BJ (cell line): ENCODE data around the gene CRISP1. TPM values are rescaled to one million over a fixed set of nuclear protein-coding genes. Genes with fewer than 3 reads are reported as not detected.

ENCODE experiments used
- CTCF ChIA-PET: fragments of 350-600 bp; formaldehyde crosslinking; extraction: SDS; loops from one replicate; lab custom pipeline; 2021; ENCODE audit warnings: antibody characterized with exemption, inconsistent platforms; lab: Yijun Ruan, JAX
- POLR2A ChIA-PET: fragments of 300-600 bp; sonication (Branson Sonifier 250); formaldehyde crosslinking; extraction: SDS; loops from one replicate; lab custom pipeline; 2021; ENCODE audit warnings: antibody characterized with exemption; lab: Charles Lee
- DNase-seq: peaks from one replicate; pipeline ENCODE4 v3.0.0-alpha.2; 2011; ENCODE audit warnings: low read depth
- H3K27me3 ChIP-seq: 2 replicates; pipeline ENCODE4 v1.6.0; 2011; ENCODE audit warnings: low read length; ENCODE audit not compliant: control insufficient read depth, insufficient read depth
- H3K36me3 ChIP-seq: 2 replicates; pipeline ENCODE4 v1.5.1; 2011; ENCODE audit warnings: low read length; ENCODE audit not compliant: control insufficient read depth, insufficient read depth
- H3K4me3 ChIP-seq: 2 replicates; pipeline ENCODE4 v1.5.1; 2011; ENCODE audit warnings: low read depth, mild to moderate bottlenecking, control low read depth, low read length
- CTCF ChIP-seq: IDR thresholded peaks from 2 replicates; pipeline ENCODE4 v1.5.1; 2011; ENCODE audit warnings: low read depth, mild to moderate bottlenecking, control low read depth, inconsistent platforms, low read length, moderate library complexity; ENCODE audit not compliant: insufficient read depth
- polyA plus RNA-seq: library from polyadenylated mRNA; depleted of rRNA; stranded (reverse); fragments of >200 nt; gene quantifications from 2 replicates; pipeline ENCODE4 v1.2.3, GENCODE V29; 2011

CRISP1 gene
- polyA plus RNA-seq, 1 experiment, result not detected

DNA sequence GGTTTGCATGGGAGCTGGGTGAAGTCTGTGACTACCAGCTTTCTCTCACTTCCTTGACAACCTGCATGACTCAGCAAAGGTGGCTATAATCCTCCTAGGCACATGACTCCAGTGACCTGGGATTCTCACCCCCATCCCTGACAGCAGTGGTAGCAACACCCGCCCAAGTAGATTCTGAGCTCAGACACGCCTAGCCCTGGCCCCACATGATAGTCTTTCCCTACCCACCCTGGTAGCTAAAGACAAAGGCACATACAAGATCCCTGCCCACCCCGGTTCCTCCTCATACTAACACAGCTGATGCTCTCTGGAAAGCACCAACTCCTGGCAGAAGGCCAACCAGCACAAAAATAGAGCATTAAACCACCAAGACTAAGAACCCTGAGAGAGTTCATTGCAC lies 25.9 kb upstream of the CRISP1 start:
- DNase-seq, result no peak
- CTCF ChIA-PET, result no interaction called here
- TF ChIP-seq CTCF, result no peak
- H3K36me3 ChIP-seq, result no peaks in the 10 kb centered on the region
- no peak overlapping the region for H3K4me3 ChIP-seq
- POLR2A ChIA-PET, result no interaction called here
- H3K27me3 ChIP-seq, result no peaks in the 10 kb centered on the region

- TF ChIP-seq CTCF, result no peak
- ChIA-PET CTCF (no interaction called here), POLR2A (no interaction called here)
- H3K27me3 ChIP-seq, result no peaks in the 10 kb centered on the region
- no peak overlapping the region for H3K4me3 ChIP-seq
- no peaks in the 10 kb centered on the region for H3K36me3 ChIP-seq
- DNase-seq, result no peak
These were observed 24.7 kb upstream of the CRISP1 start for GRCh38 chr6:49890988-49891387.

DNA sequence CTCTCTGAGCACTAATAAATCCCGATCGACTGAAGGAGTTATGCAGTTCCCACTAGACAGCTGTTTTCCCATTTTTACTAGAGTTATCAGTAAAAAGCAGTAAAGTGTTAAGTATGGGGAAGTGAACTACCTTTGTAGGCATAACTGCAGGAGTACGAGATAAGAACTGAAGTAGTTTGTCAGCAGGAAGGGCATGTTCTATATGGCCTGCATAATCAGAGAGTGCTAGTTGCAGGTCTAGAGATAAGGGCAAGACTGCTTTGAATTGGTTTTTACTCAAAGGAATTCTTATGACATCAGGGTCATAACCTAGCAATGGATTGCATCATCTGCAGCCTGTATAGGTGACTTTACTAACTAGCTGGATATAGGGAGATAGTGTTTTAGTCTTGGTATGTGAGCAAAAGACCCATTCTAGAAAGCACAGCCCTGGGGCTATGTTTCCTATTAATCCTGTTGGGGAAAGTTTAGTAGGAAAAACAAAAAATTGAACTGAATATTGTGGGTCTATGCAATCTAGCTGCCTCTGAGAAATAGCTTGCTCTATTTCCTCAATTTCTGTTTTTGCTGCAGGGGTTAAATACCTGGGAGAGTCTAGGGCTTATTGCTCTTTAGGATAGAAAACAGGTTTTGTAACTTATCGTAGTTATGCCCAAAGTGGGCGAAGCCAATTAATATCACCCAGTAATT lies 22.6 kb upstream of the CRISP1 start:
- Histone ChIP-seq H3K36me3 (no peaks in the 10 kb centered on the region), H3K4me3 (no peak overlapping the region), H3K27me3 (no peaks in the 10 kb centered on the region)
- no peak for DNase-seq
- ChIA-PET POLR2A (no interaction called here), CTCF (no interaction called here)
- TF ChIP-seq CTCF, result no peak

GRCh38 chr6:49868951-49869529 lies 2.7 kb upstream of the CRISP1 start:
- H3K36me3 ChIP-seq, result no peaks in the 10 kb centered on the region
- POLR2A ChIA-PET, result no interaction called here
- CTCF ChIA-PET, result no interaction called here
- TF ChIP-seq CTCF, result no peak
- H3K27me3 ChIP-seq, result no peaks in the 10 kb centered on the region
- H3K4me3 ChIP-seq, result no peak overlapping the region
- DNase-seq, result no peak

DNA sequence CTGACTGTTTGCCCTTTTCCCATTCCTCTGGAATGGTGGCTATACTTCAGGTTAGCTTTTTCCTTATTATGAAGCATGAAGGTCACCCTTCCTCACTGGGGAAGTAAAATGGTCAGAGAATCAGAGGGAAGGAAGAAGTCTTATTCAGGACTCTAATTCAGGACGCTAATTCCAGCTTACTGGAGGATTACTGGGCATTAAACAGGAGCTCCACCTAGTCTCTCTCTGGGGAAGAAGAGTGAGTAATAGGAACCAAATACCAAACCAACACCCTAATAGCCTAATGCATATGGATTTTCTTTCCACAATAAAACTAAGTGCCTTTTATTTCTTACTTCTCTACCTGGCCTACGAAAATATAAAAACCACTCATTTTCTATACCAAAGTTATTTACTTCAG lies 10.1 kb downstream of the CRISP1 start:
- Histone ChIP-seq H3K4me3 (no peak overlapping the region), H3K36me3 (no peaks in the 10 kb centered on the region), H3K27me3 (no peaks in the 10 kb centered on the region)
- DNase-seq, result no peak
- no peak for TF ChIP-seq CTCF
- CTCF ChIA-PET, result no interaction called here
- POLR2A ChIA-PET, result no interaction called here
